Glutamatergic neuron (in vitro differentiated cells): ENCODE results near the gene PLXDC1. TPM values are rescaled to one million over a fixed set of nuclear protein-coding genes. Genes with fewer than 3 reads are reported as not detected.
A peak's percentile ranks its signal among the peaks of the same experiment; 100 is the strongest.

ENCODE experiments used
- DNase-seq: peaks from one replicate; pipeline ENCODE4 v3.0.0; 2022
- H3K27ac Mint-ChIP-seq: one replicate; pipeline ENCODE4 v1.8.0; 2020; ENCODE audit warnings: mild to moderate bottlenecking, mixed read lengths, inconsistent platforms; ENCODE audit not compliant: unreplicated experiment
- H3K27me3 Mint-ChIP-seq: one replicate; pipeline ENCODE4 v1.8.0; 2020; ENCODE audit warnings: mild to moderate bottlenecking, moderate library complexity, mixed read lengths, inconsistent platforms; ENCODE audit not compliant: unreplicated experiment
- H3K36me3 Mint-ChIP-seq: one replicate; pipeline ENCODE4 v1.8.0; 2020; ENCODE audit warnings: mild to moderate bottlenecking, mixed read lengths, inconsistent platforms; ENCODE audit not compliant: unreplicated experiment
- H3K4me1 Mint-ChIP-seq: one replicate; pipeline ENCODE4 v1.8.0; 2020; ENCODE audit warnings: mild to moderate bottlenecking, low read depth, mixed read lengths, inconsistent platforms; ENCODE audit not compliant: unreplicated experiment
- H3K4me3 Mint-ChIP-seq: one replicate; pipeline ENCODE4 v1.8.0; 2020; ENCODE audit warnings: mild to moderate bottlenecking, mixed read lengths, inconsistent platforms; ENCODE audit not compliant: unreplicated experiment
- H3K9me3 Mint-ChIP-seq: one replicate; pipeline ENCODE4 v1.8.0; 2020; ENCODE audit warnings: mild to moderate bottlenecking, moderate library complexity, mixed read lengths, inconsistent platforms; ENCODE audit not compliant: unreplicated experiment
- long read RNA-seq: library from polyadenylated mRNA; unstranded; transcript quantifications from one replicate; pipeline ENCODE4 v2.0.0, GENCODE V29; 2020; ENCODE audit not compliant: unreplicated experiment
- total RNA-seq: library from RNA; stranded (reverse); fragmentation: NEBNext Ultra II Directional; extraction: Animal tissue kit (Norgen Biotek cat#: 25700); gene quantifications from one replicate; pipeline ENCODE4 v1.2.1, GENCODE V29; 2021; ENCODE audit not compliant: unreplicated experiment
- TF ChIP-seq, protein P1 (sequence below): fragments of 200-600 bp; sonication (generic); IDR thresholded peaks from one replicate; pipeline ENCODE4 v1.5.0; 2021; ENCODE audit not compliant: partially characterized antibody, unreplicated experiment

The PLXDC1 gene
- total RNA-seq = not detected
- long read RNA-seq = 0 reads

DNA sequence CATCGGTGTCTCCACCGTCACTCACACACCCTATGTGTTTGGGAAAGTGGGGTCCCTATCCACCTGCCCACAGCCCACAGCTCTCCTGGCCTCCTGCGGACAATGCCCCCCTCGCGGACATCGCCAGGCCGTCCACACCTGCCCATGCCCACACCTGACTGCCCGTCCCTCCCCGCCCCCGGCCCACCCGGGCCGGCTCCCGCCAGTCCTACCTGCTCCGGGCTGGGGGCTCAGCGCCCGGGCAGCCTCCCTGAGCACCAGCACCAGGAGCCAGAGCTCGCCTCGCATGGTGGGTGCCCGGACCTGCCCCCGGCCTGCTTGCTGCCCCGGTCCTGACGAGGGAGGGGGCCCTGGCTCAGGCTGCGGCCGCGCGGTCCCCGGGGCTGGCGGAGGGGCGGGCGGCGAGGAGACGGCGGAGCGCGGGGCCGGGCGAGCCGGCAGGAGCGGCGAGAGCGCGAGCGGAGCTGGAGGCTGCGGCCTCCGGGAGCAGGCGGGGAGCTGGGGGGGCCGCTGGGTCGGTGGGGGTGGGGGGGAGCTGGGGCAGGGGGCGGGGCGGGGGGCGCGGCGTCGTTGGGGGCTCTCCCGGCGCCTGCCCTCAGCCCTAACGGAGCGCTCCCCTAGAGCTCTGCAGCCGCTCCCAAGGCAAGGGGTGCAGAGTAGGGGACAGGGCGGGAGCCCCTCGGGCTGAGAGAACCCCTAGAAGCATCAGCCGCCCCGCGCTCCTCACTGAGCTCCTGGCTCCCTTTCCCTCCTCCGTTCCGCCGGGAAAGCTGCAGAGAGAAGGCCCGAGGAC is at the start of gene PLXDC1:
PLXDC1 (minus strand) TSS at position 488 of the 793 bp plus-strand sequence; CDS start at position 288, 200 bp downstream.
- Mint-ChIP-seq H3K27ac (no peak within 1 kb of the TSS), H3K4me3 (peak within 1 kb of the TSS; percentile 99), H3K27me3 (peaks cover 34% of the 10 kb centered on the region), H3K4me1 (peaks cover 5% of the 10 kb centered on the region), H3K9me3 (peaks cover 22% of the 10 kb centered on the region), H3K36me3 (peaks cover 4% of the 10 kb centered on the region)
- DNase-seq = no peak
- TF ChIP-seq, protein P1, sequence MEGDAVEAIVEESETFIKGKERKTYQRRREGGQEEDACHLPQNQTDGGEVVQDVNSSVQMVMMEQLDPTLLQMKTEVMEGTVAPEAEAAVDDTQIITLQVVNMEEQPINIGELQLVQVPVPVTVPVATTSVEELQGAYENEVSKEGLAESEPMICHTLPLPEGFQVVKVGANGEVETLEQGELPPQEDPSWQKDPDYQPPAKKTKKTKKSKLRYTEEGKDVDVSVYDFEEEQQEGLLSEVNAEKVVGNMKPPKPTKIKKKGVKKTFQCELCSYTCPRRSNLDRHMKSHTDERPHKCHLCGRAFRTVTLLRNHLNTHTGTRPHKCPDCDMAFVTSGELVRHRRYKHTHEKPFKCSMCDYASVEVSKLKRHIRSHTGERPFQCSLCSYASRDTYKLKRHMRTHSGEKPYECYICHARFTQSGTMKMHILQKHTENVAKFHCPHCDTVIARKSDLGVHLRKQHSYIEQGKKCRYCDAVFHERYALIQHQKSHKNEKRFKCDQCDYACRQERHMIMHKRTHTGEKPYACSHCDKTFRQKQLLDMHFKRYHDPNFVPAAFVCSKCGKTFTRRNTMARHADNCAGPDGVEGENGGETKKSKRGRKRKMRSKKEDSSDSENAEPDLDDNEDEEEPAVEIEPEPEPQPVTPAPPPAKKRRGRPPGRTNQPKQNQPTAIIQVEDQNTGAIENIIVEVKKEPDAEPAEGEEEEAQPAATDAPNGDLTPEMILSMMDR = no peak

- TF ChIP-seq, protein P1 = no peak
- no peaks in the 10 kb centered on the region for H3K36me3 Mint-ChIP-seq
- H3K4me1 Mint-ChIP-seq = peaks cover 10% of the 10 kb centered on the region
- H3K27ac Mint-ChIP-seq = peak overlapping the region; percentile 99
- H3K4me3 Mint-ChIP-seq = peak overlapping the region; percentile 92
- DNase-seq = no peak
- peaks cover 11% of the 10 kb centered on the region for H3K9me3 Mint-ChIP-seq
- H3K27me3 Mint-ChIP-seq = peaks cover 8% of the 10 kb centered on the region
These were observed 49.6 kb upstream of the PLXDC1 start for GRCh38 chr17:39200957-39201510.

GRCh38 chr17:39200070-39200879 is 48.8 kb upstream of the PLXDC1 start, which contains the start of gene RPL19:
Gene RPL19, plus strand, starts transcription at chr17:39200283. Its CDS starts 62 bp downstream, at chr17:39200345.
- peak within 1 kb of the TSS; percentile 92 for H3K4me3 Mint-ChIP-seq
- H3K4me1 Mint-ChIP-seq = peaks cover 13% of the 10 kb centered on the region
- TF ChIP-seq, protein P1 = no peak
- DNase-seq = peak; percentile 78
- peaks cover 8% of the 10 kb centered on the region for H3K27me3 Mint-ChIP-seq
- no peaks in the 10 kb centered on the region for H3K36me3 Mint-ChIP-seq
- H3K27ac Mint-ChIP-seq = peak within 1 kb of the TSS; percentile 99
- peaks cover 11% of the 10 kb centered on the region for H3K9me3 Mint-ChIP-seq

DNA sequence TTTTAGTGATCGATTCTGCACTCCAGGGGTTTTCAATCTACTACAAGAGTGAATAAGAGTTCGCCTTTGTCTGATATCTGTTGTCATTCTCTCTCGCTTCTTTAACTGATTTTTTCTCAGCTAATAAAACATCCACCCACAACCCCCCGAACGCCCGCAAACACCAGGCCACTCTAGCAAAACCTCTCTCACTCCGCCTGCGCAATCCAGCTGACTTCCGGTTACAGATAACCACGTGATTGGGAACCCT is 48.3 kb upstream of the PLXDC1 start:
- peak; percentile 79 for DNase-seq
- TF ChIP-seq, protein P1 = no peak
- Mint-ChIP-seq H3K9me3 (peaks cover 11% of the 10 kb centered on the region), H3K27me3 (peaks cover 10% of the 10 kb centered on the region), H3K4me3 (peak overlapping the region; percentile 92), H3K27ac (peak overlapping the region; percentile 99), H3K36me3 (no peaks in the 10 kb centered on the region), H3K4me1 (peaks cover 16% of the 10 kb centered on the region)
